ENCODE results near the gene ERVV-1. TPM values are rescaled to one million over a fixed set of nuclear protein-coding genes. Genes with fewer than 3 reads are reported as not detected.
"Not testable (repeated sequence)": the region's sequence is repeated elsewhere in the genome, so short reads cannot be mapped to it uniquely, and the experiment has no call there.

The ERVV-1 gene
- total RNA-seq, 1 donor from 2014 or later = not detected

GRCh38 chr19:53019684-53020083 lies 6.0 kb downstream of the ERVV-1 start:
- DNase-seq = no peak

DNA sequence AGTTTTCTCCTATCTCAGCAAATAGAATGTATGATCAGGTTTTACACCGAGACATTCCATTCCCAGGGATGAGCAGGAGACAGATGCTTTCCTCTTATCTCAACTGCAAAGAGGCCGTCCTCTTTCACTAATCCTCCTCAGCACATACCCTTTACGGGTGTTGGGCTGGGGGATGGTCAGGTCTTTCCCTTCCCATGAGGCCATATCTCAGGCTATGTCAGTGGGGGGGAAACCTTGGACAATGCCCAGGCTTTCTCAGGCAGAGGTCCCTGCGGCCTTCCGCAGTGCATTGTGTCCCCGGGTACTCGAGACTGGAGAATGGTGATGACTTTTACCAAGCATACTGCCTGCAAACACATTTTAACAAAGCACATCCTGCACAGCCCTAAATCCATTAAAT lies 14.6 kb downstream of the ERVV-1 start:
- DNase-seq = not testable (repeated sequence)

DNA sequence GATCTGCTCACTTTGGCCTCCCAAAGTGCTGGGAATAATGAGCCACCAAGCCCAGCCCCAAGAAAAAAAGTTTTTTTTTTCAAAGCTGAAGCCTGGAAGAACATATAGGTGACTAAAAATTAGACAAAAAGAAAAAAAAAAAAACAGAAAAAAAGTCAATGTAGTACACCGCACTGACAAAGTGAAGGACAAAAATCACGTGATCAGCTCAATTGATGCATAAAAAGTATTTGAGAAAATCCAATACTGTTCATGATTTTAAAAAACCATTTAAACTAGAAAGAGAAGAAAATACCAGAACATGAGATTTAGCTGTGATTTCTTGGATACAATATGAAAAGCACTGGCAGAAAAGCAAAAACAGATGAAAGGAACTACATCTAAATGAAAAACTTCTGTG lies 20.3 kb downstream of the ERVV-1 start:
- no peak for DNase-seq

DNA sequence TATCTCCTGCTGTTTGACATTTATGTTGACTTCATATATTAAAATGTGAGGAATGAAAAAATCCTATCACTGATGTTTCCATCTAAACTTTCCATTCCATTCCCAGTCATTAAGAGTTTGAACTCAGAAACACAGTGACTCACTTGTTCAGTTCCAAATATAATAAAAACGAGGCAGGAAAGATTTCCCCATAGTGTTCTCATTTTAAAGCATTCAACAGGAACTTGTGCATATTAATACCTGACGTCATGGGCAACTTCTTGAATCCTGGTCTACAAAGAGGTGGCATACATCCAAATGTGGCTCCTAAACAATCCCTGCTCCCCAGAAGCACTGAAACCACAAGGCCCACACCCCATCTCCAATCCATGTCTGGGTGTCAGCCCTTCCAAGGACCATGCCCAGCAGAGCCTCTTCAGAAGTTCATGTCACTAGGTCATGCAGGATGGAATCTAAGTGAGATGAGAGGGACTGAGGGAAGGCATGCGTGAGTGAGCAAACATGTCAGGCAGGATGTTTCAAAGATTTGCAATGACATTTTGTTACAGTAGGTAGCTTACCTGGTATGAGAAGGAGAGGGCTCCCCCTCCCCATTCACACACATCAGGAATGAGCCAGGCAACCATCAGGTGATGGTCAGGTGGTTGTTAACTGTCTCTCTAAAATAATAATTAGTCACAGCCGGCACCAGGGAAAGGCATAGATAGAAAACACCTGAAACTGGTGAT lies 21.4 kb downstream of the ERVV-1 start:
- no peak for DNase-seq

DNA sequence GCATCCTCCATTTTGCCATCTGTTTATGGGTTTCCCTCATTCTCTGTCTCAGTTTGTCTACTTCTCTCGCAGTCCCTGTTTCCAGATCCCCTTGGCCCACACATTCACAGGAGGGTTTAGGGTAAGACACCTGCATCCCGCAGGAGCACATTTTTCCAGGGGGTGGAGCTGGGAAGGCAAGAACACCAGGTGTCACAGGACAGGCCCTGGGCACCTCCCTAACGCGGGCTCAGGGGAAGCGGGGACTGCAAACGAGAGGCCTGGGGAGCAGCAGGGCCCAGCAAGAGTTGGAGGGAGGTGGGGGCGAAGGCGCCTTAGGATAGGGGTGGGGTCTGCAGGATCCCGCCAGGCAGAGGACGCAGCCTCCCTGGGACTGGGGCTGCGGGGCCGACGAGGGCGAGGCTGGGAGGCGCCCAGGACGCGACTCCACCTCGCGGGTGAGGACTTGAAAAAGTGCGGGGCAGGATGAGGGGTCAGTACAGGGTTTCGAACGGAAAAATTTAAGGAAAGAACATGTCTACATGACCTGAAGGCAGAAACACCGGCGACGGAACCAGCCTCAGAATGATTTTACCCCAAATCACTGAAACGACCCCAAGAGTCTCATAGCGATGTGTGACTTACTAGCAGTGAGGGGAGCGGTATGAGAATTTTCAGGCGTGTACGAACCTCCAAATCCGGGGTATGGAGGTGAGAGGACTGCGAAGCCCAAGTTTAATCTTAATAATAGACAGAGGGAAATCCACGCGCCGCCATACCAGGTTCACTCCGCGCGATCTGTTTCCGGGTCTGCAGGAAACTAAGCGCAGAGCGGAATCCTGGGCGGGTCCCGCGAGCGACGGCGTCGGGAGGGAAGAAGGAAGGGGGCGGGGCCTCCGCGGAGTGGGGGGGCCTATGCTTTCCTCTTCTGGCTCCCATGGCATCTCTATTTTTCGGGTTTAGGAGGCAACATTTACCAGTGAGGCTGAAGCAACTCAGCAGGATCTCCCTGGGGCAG lies 23.7 kb downstream of the ERVV-1 start:
- DNase-seq = peak; percentile 58

DNA sequence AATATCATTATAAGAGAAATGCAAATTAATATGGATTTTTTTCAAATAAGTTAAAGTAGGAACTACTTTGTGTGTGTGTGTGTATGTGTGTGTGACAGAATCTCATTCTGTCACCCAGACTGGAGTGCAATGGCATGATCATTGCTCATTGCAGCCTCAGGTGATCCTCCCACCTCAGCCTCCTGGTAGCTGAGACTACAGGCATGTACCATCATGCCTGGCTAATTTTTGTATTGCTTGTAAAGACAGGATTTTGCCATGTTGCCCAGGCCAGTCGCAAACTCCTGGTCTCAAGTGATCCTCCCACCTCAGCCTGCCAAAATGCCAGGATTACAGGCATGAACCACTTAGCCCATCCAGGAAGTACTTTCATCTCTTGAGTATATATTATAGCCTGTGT lies 27.6 kb downstream of the ERVV-1 start:
- no peak for DNase-seq

DNA sequence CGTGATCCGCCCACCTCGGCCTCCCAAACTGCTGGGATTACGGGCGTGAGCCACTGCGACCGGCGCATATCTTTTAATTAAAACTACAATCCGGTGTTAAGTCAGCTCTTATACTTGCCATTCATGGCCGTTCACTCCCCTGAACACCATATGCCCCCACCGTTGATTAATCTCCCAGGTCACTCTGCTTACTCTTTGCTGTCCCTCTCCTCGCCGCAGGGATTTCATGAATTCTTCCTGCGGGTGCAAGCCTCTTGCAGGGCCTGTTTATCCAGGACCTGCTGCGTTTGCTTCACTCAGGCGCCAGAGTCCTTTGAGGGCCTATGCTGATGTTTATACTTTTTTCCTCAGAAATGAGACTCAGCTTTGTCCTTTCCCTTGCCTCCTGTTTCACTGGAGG lies 31.8 kb downstream of the ERVV-1 start:
- DNase-seq = no peak

DNA sequence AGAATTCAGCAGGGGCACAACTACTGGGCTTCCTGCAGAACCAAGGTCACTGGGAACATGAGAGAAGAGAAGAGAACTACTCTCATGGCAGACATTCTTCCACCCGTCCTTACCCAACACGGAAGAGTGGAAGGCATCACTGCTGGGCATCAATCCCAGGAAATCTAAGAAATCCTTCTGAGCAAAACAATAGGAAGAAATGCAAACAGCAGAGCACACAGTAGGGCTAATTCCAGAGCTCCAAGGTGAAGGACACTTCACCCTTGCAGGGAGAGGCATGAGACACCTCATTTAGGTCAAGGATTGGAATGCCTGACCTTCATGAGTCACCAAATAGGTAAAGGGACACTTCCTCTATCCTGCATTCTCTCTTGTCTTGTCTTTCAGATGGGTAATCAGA lies 33.7 kb downstream of the ERVV-1 start:
- DNase-seq = no peak

GRCh38 chr19:53055117-53055516 lies 41.4 kb downstream of the ERVV-1 start:
- no peak for DNase-seq

- DNase-seq = peak; percentile 64
Observed at GRCh38 chr19:53057904-53058580, 44.3 kb downstream of the ERVV-1 start.

Other genes with a start within 250 kb of the ERVV-1 start
- 6.4 TPM for gene ZNF600, start 227.1 kb upstream of the ERVV-1 start, total RNA-seq
- 19.9 TPM for gene ZNF28, start 192.3 kb upstream of the ERVV-1 start, total RNA-seq
- gene ZNF468, start 156.3 kb upstream of the ERVV-1 start, total RNA-seq = 35.1 TPM
- 27.7 TPM for gene ZNF320, start 116.3 kb upstream of the ERVV-1 start, total RNA-seq
- gene ZNF888, start 90.5 kb upstream of the ERVV-1 start, total RNA-seq = 5.5 TPM
- gene ZNF816, start 51.0 kb upstream of the ERVV-1 start, total RNA-seq = 11.7 TPM
- gene ERVV-2, start 30.8 kb downstream of the ERVV-1 start, total RNA-seq = not detected
- gene ZNF160, start 89.5 kb downstream of the ERVV-1 start, total RNA-seq = 57.2 TPM
- gene ZNF415, start 119.0 kb downstream of the ERVV-1 start, total RNA-seq = 10.3 TPM
- gene ZNF347, start 145.1 kb downstream of the ERVV-1 start, total RNA-seq = 8.9 TPM
- 3.9 TPM for gene ZNF665, start 179.4 kb downstream of the ERVV-1 start, total RNA-seq
- gene ZNF677, start 241.0 kb downstream of the ERVV-1 start, total RNA-seq = 19.0 TPM
- not detected for gene VN1R2, start 244.4 kb downstream of the ERVV-1 start, total RNA-seq

Measured in tongue (tissue), 2 donors.